ENCODE results near the gene RPS17.

RPS17 gene

DNA sequence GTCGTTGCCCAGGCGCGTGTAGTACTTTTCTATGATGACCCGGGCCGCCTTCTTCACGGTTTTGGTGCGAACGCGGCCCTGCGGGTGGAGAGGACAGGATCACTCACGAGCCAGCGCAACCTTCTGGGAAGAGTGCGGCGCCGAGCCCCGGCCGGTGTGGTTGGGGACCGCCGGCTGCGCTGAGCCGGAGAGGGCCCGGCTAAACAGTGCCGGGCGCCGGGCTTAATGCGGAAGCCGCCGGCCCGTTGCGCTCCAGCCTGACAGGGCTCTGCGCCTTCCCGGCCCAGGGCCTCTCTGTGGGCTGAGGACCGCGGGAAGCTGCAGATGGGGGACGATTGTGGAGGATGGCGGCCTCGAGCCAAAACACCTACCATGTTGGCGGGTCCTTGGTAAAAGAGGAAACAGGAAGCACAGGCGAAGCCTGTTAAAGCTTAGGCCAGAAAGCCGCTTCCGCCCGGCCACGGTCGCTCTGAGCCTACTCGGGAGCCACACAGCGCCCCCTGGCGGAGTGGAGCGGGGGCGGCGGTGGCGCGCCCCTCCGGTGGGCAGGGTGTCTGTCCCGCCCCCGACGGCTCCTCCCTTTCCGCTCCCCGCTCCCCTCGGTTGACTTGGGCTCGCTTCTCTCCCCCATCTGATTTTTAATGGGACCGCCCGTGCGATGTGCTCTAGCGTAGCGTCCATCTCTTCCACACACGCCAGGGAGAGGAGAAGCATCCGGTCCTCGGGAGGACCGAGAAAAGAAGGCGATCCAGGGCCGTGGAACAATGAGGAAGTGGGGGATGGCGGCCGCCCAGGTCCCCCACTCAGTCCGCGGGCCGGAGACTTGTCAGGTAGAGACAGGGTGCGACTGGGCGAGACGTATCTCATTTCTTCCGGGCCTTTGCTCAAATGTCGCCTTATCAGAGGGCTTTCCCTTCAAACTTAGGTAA is at the start of gene RPS17:
TSS of gene RPS17 (minus strand) at position 403 of the 929 bp plus-strand sequence. CDS start at position 374, 29 bp downstream.
- TF ChIP-seq, protein P1, sequence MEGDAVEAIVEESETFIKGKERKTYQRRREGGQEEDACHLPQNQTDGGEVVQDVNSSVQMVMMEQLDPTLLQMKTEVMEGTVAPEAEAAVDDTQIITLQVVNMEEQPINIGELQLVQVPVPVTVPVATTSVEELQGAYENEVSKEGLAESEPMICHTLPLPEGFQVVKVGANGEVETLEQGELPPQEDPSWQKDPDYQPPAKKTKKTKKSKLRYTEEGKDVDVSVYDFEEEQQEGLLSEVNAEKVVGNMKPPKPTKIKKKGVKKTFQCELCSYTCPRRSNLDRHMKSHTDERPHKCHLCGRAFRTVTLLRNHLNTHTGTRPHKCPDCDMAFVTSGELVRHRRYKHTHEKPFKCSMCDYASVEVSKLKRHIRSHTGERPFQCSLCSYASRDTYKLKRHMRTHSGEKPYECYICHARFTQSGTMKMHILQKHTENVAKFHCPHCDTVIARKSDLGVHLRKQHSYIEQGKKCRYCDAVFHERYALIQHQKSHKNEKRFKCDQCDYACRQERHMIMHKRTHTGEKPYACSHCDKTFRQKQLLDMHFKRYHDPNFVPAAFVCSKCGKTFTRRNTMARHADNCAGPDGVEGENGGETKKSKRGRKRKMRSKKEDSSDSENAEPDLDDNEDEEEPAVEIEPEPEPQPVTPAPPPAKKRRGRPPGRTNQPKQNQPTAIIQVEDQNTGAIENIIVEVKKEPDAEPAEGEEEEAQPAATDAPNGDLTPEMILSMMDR (IDR thresholded peaks at IDR 0.05; ENCODE audit: borderline replicate concordance, insufficient read depth, low read depth, low read length) = peak; percentile 99

DNA sequence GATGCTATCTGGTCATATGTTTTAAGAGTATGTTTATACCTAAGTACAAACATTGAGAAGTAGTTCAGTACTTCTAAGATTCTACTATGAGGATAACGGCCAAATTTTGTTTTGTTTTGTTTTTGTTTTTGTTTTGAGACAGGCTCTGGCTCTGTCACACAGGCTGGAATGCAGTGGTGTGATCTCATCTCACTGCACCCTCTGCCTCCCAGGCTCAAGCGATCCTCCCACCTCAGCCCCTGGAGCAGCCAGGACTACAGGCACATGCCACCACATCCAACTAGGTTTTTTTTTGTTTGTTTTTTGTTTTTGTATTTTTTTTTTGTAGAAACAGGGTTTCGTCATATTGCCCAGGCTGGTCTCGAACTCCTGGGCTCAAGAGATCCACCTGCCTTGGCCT is 47.5 kb upstream of the RPS17 start:
- TF ChIP-seq, protein P1 (IDR thresholded peaks at IDR 0.05; ENCODE audit: borderline replicate concordance, insufficient read depth, low read depth, low read length) = no peak
- no peak overlapping the region for H3K4me3 ChIP-seq (ENCODE audit: low read depth, low read length)

More for the DNA sequence above, at the start of gene RPS17:
- H3K4me3 ChIP-seq (ENCODE audit: low read depth, low read length) = peak within 1 kb of the TSS; percentile 90

DNA sequence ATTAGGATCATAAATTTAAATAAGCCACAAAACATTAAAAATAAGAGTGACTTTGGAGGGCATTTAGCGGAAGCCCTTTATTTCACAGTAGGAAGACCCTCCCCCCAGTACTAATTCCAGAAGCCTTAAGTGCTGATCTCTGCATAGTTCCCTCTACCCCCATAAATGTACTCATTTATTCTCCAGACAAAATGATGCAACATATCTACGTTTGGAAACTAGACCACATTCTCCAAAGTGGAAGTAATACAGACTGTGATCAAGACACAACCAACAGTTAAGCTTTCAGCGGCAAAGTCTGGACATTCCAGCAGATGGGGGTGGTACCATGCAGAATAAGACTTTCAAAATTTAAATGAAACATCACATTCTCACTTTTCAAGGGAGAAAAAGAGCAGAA is 44.8 kb upstream of the RPS17 start:
- TF ChIP-seq, protein P1 (IDR thresholded peaks at IDR 0.05; ENCODE audit: borderline replicate concordance, insufficient read depth, low read depth, low read length) = no peak
- no peak overlapping the region for H3K4me3 ChIP-seq (ENCODE audit: low read depth, low read length)

DNA sequence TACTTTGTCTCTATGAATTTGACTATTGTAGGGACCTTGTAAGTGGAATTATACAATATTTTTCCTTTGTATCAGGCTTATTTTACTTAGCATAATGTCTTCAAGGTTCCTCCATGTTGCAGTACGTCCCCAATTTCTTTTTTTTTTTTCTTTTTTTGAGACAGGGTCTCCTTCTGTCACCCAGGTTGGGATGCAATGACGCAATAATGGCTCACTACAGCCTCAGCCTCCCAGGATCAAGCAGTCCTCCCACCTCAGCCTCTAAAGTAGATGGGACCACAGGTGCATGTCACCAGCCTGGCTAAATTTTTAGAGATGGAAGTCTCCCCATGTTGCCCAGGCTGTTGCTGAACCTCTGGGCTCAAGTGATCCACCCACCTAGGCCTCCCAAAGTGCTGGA is 40.5 kb upstream of the RPS17 start:
- TF ChIP-seq, protein P1 (IDR thresholded peaks at IDR 0.05; ENCODE audit: borderline replicate concordance, insufficient read depth, low read depth, low read length) = no peak
- no peak overlapping the region for H3K4me3 ChIP-seq (ENCODE audit: low read depth, low read length)

DNA sequence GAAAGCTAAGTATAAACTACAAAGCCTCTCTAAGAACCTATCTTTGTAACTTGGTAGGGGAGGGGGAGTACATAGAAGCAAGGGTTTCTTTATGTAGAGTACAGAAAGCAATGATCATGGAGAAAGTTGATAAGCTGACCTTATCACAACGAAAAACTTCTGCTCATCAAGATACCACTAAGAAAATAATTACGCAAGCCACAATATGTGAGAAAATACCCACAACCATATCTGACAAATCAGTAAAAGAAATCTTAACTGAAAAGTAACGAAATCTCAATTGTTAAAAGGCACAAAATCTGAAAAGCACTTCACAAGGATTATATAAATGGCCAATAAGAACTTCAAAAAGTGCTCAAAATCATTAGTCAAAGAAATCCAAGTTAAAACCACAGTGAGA is 35.1 kb upstream of the RPS17 start:
- TF ChIP-seq, protein P1 (IDR thresholded peaks at IDR 0.05; ENCODE audit: borderline replicate concordance, insufficient read depth, low read depth, low read length) = no peak
- H3K4me3 ChIP-seq (ENCODE audit: low read depth, low read length) = no peak overlapping the region

DNA sequence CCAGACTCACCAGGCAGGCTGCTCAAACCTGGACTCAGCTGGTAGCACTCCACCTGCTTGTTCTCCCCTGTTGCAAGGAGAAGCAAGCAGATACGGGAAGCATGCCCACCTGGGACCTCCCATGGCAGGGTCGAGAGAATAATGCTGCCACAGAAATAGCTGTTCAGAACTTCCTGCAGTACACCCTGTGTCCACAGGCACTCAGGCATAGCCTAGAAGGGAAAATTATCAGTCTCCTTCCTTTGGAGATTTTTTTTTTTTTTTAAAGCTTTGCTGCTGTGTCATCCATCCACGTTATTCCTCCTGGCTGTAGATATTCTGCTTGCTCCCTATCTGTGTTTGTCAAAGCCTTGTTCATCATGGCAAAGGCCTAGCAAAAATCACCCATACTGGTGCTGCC is 32.7 kb upstream of the RPS17 start:
- no peak overlapping the region for H3K4me3 ChIP-seq (ENCODE audit: low read depth, low read length)
- TF ChIP-seq, protein P1 (IDR thresholded peaks at IDR 0.05; ENCODE audit: borderline replicate concordance, insufficient read depth, low read depth, low read length) = no peak

DNA sequence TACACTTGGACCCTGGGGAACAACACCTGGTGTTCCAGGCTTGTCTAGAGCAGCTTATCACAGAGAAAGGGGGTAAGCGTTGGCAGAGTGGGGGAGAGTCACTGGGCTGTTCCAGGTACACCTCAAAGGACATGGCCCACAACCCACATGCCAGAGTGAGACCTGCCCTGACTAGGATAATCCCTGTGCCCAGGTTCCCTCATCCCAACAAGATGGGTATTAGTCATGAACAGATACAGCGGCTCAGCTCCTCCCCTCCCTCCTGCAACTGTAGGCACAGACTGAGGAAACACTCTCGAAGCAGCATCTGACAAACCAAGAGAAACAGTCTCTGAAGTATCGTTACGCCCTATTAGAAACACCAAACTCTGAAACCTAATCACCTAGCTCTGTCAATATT is 32.1 kb upstream of the RPS17 start:
- H3K4me3 ChIP-seq (ENCODE audit: low read depth, low read length) = no peak overlapping the region
- TF ChIP-seq, protein P1 (IDR thresholded peaks at IDR 0.05; ENCODE audit: borderline replicate concordance, insufficient read depth, low read depth, low read length) = no peak
